GM12878 (cell line): ENCODE measurements around the gene ABCC5. TPM values are rescaled to one million over a fixed set of nuclear protein-coding genes. Genes with fewer than 3 reads are reported as not detected.

ENCODE experiments used
- ATAC-seq: fragments of 200-7000 bp; cut with Tn5 transposase; 3 replicates; pipeline ENCODE4 v1.9.1; 2020; ENCODE audit warnings: mild to moderate bottlenecking, moderate library complexity
- BruUV-seq: library from RNA; stranded (reverse); fragments of 400-500 nt; replicated peaks from 2 replicates; lab custom pipeline; 2021; lab: Mats Ljungman, UMichigan
- CTCF ChIA-PET: fragments of 300-600 bp; sonication (Branson Sonifier 250); formaldehyde crosslinking; extraction: SDS; loops from one replicate; lab custom pipeline; 2021; ENCODE audit warnings: inconsistent platforms; lab: Yijun Ruan, JAX
- POLR2A ChIA-PET: fragments of 350-600 bp; formaldehyde crosslinking; extraction: SDS; loops from one replicate; lab custom pipeline; 2021; ENCODE audit warnings: inconsistent platforms; lab: Charles Lee
- RAD21 ChIA-PET: fragments of 300-600 bp; sonication (Branson Sonifier 250); formaldehyde crosslinking; loops from one replicate; lab custom pipeline; 2023; ENCODE audit warnings: antibody characterized with exemption; ENCODE audit not compliant: unreplicated experiment; lab: Charles Lee
- SMC1A ChIA-PET: fragments of 300-600 bp; sonication (Branson Sonifier 250); formaldehyde crosslinking; loops from one replicate; lab custom pipeline; 2023; ENCODE audit not compliant: unreplicated experiment, uncharacterized antibody; lab: Charles Lee
- DNase-seq: peaks from one replicate; pipeline ENCODE4 v3.0.0-alpha.2; 2011; ENCODE audit warnings: low read depth, low spot score
- FAIRE-seq: peaks from 3 replicates; lab custom pipeline; 2011; peaks lifted over from hg19 to GRCh38; lab: Jason Lieb, UNC
- H2AFZ ChIP-seq: 2 replicates; pipeline ENCODE4 v1.6.0; 2011; ENCODE audit warnings: low read depth, low read length, control low read depth; ENCODE audit not compliant: control insufficient read depth
- H3K27ac ChIP-seq: 2 replicates; pipeline ENCODE4 v1.5.1; 2011; ENCODE audit warnings: control low read depth; ENCODE audit not compliant: control insufficient read depth, insufficient read depth
- H3K27me3 ChIP-seq, 2 experiments: replicated peaks in 1 of 2; 2 replicates each; pipeline versions ENCODE4 v1.6.0 to v1.6.1; 2011; ENCODE audit warnings: low read length in 1 of 2; ENCODE audit not compliant: control insufficient read depth in 2 of 2, insufficient read depth in 2 of 2
- H3K36me3 ChIP-seq, 2 experiments: 2 replicates each; pipeline ENCODE4 v1.5.1; 2011; ENCODE audit warnings: low read length in 1 of 2; ENCODE audit not compliant: control insufficient read depth in 2 of 2, insufficient read depth in 2 of 2
- H3K4me1 ChIP-seq: 2 replicates; pipeline ENCODE4 v1.6.1; 2011; ENCODE audit warnings: mild to moderate bottlenecking, low read length, moderate library complexity, mixed read lengths; ENCODE audit not compliant: control insufficient read depth, insufficient read depth
- H3K4me2 ChIP-seq: 2 replicates; pipeline ENCODE4 v1.6.0; 2011; ENCODE audit warnings: control low read depth; ENCODE audit not compliant: control insufficient read depth, insufficient read depth
- H3K4me3 ChIP-seq: fragments of 200-600 bp; sonication (generic); 2 replicates; pipeline ENCODE4 v1.5.1; 2016
- H3K79me2 ChIP-seq: 2 replicates; pipeline ENCODE4 v1.6.0; 2011; ENCODE audit warnings: low read length; ENCODE audit not compliant: control insufficient read depth, insufficient read depth
- H3K9ac ChIP-seq: 2 replicates; pipeline ENCODE4 v1.8.0; 2011; ENCODE audit warnings: low read length, control low read depth, mixed read lengths; ENCODE audit not compliant: control insufficient read depth, insufficient read depth
- H3K9me3 ChIP-seq: replicated peaks from 3 replicates; pipeline ENCODE4 v1.5.1; 2011; ENCODE audit warnings: mild to moderate bottlenecking, low read length; ENCODE audit not compliant: control insufficient read depth, insufficient read depth
- H4K20me1 ChIP-seq: 2 replicates; pipeline ENCODE4 v1.6.0; 2011; ENCODE audit not compliant: control insufficient read depth, insufficient read depth
- SMAD1 ChIP-seq: fragments of 450-650 bp; IDR thresholded peaks from 2 replicates; pipeline ENCODE4 v1.6.1; 2018; ENCODE audit warnings: mild to moderate bottlenecking, low read depth; ENCODE audit not compliant: partially characterized antibody
- WGBS: methylation state at CpG from one replicate; pipeline ENCODE4 v1.1.6; 2016; ENCODE audit warnings: low lambda C conversion rate; ENCODE audit not compliant: insufficient replicate concordance, insufficient coverage; ENCODE audit errors: missing lambda C conversion rate; 5-methylcytosine and 5-hydroxymethylcytosine counted together
- in situ Hi-C: fragments of 300-500 bp; cut with MboI; formaldehyde crosslinking; loops from 9 replicates; pipeline ENCODE4 v1.14.3; 2018; ENCODE audit warnings: mixed read lengths
- intact Hi-C: fragments of 100-400 bp; cut with micrococcal nuclease; formaldehyde crosslinking; loops from one replicate; pipeline ENCODE4 v1.14.2; 2022; ENCODE audit not compliant: unreplicated experiment
- polyA plus RNA-seq, 11 experiments: library from polyadenylated mRNA; depleted of rRNA in 4 of 11; unstranded in 6 of 11; stranded (reverse) in 5 of 11; fragments of >200 nt; fragmentation: Nextera tagmentation in 4 of 11; fragmentation: Illumina TruSeq in 1 of 11; extraction: Ambion mirVana in 4 of 11; extraction: Trizol in 1 of 11; gene quantifications; 1 replicate in 1 of 11; 2 replicates in 10 of 11; pipeline versions ENCODE4 v1.2.1 to v1.2.3, GENCODE V29; 2011 to 2016; ENCODE audit warnings: inconsistent platforms in 2 of 11, missing spikeins in 2 of 11, low read depth in 1 of 11
- total RNA-seq, 4 experiments: library from RNA; depleted of rRNA in 3 of 4; stranded (reverse); fragments of >200 nt in 3 of 4; fragmentation: Illumina TruSeq in 1 of 4; extraction: Trizol in 1 of 4; gene quantifications; 2 replicates each; pipeline versions ENCODE4 v1.2.1 to v1.2.3, GENCODE V29; 2013 to 2021
- TF ChIP-seq, protein P1 (sequence below): fragments of 450-650 bp; IDR thresholded peaks from 2 replicates; pipeline ENCODE4 v1.6.1; 2018; ENCODE audit warnings: borderline replicate concordance, mild to moderate bottlenecking; ENCODE audit not compliant: partially characterized antibody

ABCC5 gene
- total and polyA plus RNA-seq, 10 of the 15 experiments (the other 5 are each of a cell fraction or from before 2014, with no cell fraction given), result 6.0 to 17.8 (median 9.7) TPM

DNA sequence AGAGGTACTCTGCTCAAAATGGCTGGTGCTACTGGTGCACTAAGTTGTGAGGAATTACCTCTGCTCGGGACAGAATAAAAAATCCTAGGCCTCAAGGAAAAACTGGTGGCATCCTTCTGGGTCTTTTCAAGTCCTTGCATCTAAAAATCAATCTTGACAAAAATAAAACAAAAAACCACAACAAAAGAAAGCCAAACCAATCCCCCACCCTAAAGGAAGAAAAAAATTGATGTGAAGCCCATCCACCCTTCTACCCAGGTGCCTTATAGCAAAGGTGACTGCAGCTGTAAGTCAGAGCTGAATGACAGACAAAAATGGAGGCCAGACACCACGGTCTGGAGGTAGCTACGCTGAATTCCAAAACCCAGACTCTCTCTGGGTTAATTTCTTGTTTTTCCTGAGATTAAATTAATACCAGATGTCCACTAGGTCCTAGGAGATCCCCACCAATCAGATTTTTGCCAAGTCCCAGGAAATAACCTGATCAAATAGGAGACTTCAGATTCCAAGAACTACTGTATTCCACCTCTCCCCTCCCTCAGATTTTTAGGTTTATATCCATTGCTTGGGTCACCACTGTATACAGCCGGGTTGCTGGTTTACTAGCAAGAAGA, 33.5 kb downstream of the ABCC5 start:
- peaks cover 0 to 5% of the 10 kb centered on the region in 2 experiments; a peak in 3 of 4 replicates for H3K36me3 ChIP-seq
- no peaks in the 10 kb centered on the region for H3K27me3 ChIP-seq
- no peak for DNase-seq
- no peaks in the 10 kb centered on the region for H3K79me2 ChIP-seq
- RAD21 ChIA-PET, result no interaction called here
- TF ChIP-seq SMAD1, result no peak
- TF ChIP-seq, protein P1, sequence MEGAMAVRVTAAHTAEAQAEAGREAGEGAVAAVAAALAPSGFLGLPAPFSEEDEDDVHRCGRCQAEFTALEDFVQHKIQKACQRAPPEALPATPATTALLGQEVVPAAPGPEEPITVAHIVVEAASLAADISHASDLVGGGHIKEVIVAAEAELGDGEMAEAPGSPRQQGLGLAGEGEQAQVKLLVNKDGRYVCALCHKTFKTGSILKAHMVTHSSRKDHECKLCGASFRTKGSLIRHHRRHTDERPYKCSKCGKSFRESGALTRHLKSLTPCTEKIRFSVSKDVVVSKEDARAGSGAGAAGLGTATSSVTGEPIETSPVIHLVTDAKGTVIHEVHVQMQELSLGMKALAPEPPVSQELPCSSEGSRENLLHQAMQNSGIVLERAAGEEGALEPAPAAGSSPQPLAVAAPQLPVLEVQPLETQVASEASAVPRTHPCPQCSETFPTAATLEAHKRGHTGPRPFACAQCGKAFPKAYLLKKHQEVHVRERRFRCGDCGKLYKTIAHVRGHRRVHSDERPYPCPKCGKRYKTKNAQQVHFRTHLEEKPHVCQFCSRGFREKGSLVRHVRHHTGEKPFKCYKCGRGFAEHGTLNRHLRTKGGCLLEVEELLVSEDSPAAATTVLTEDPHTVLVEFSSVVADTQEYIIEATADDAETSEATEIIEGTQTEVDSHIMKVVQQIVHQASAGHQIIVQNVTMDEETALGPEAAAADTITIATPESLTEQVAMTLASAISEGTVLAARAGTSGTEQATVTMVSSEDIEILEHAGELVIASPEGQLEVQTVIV, result no peak
- H3K9me3 ChIP-seq, result no peaks in the 10 kb centered on the region
- no peaks in the 10 kb centered on the region for H4K20me1 ChIP-seq
- no peak for ATAC-seq
- POLR2A ChIA-PET, result no interaction called here
- 76% methylated on average over 4 of the region's 4 CpGs for WGBS
- H2AFZ ChIP-seq, result no peak overlapping the region
- no TSS peak for BruUV-seq
- no peak overlapping the region for H3K4me3 ChIP-seq
- no peaks in the 10 kb centered on the region for H3K4me1 ChIP-seq
- H3K4me2 ChIP-seq, result no peak overlapping the region
- CTCF ChIA-PET, result no interaction called here
- in situ Hi-C loops (no loop called here), intact Hi-C loops (no loop called here)
- no peak overlapping the region for H3K27ac ChIP-seq
- SMC1A ChIA-PET, result no interaction called here
- H3K9ac ChIP-seq, result no peak overlapping the region
- FAIRE-seq, result no peak
